HG03103 (cell line): ENCODE data around the gene CDC42BPG.
"Not testable (repeated sequence)": the region's sequence is repeated elsewhere in the genome, so short reads cannot be mapped to it uniquely, and the experiment has no call there.

Source experiments
- ATAC-seq: cut with Tn5 transposase; IDR thresholded peaks from one replicate; pipeline ENCODE4 v1.9.1; 2021; ENCODE audit warnings: low read depth; ENCODE audit not compliant: unreplicated experiment

CDC42BPG gene

GRCh38 chr11:64852804-64853509 lies 8.5 kb upstream of the CDC42BPG start:
- no peak for ATAC-seq

- no peak for ATAC-seq
Observed at GRCh38 chr11:64851831-64852351, 7.4 kb upstream of the CDC42BPG start.

- ATAC-seq: peak; percentile 58
Observed at GRCh38 chr11:64850979-64851567, 6.6 kb upstream of the CDC42BPG start.

- no peak for ATAC-seq
Observed at GRCh38 chr11:64849598-64850356, 5.3 kb upstream of the CDC42BPG start.

GRCh38 chr11:64848826-64849597 lies 4.6 kb upstream of the CDC42BPG start:
- ATAC-seq: no peak

GRCh38 chr11:64848214-64848825 lies 3.9 kb upstream of the CDC42BPG start:
- ATAC-seq: no peak

GRCh38 chr11:64846998-64847666 lies 2.7 kb upstream of the CDC42BPG start:
- ATAC-seq: no peak

- ATAC-seq: not testable (repeated sequence)
Observed at GRCh38 chr11:64845776-64846129, 1.3 kb upstream of the CDC42BPG start.

GRCh38 chr11:64845129-64845775 lies 799 bp upstream of the CDC42BPG start:
- no peak for ATAC-seq

- ATAC-seq: no peak
Observed at GRCh38 chr11:64843686-64844329, 645 bp downstream of the CDC42BPG start.

- ATAC-seq: no peak
Observed at GRCh38 chr11:64842851-64843685, 1.4 kb downstream of the CDC42BPG start.

- ATAC-seq: no peak
Observed at GRCh38 chr11:64842366-64842759, 2.1 kb downstream of the CDC42BPG start.

GRCh38 chr11:64841592-64842365 lies 2.7 kb downstream of the CDC42BPG start:
- ATAC-seq: no peak

GRCh38 chr11:64839887-64840782 lies 4.3 kb downstream of the CDC42BPG start:
- no peak for ATAC-seq

- no peak for ATAC-seq
Observed at GRCh38 chr11:64839335-64839734, 5.1 kb downstream of the CDC42BPG start.
